Hippocampal formation (tissue), 2 donors: ENCODE results near the gene RBBP8.
"Not testable (repeated sequence)": the region's sequence is repeated elsewhere in the genome, so short reads cannot be mapped to it uniquely, and the experiment has no call there.

Experiments
- DNase-seq, 2 donors: peaks; one replicate each; lab custom pipeline; 2025; lab: John Stamatoyannopoulos, UW

Gene RBBP8

GRCh38 chr18:22933206-22933965 is at the start of gene RBBP8:
TSS of gene RBBP8 (plus strand) at chr18:22933328. CDS start at chr18:22936852, 3,524 bp downstream.
- peak; percentile 70 to 79 for DNase-seq

GRCh38 chr18:22883827-22884226 is 49.3 kb upstream of the RBBP8 start:
- DNase-seq: no peak

GRCh38 chr18:22885694-22886093 is 47.4 kb upstream of the RBBP8 start:
- not testable (repeated sequence) for DNase-seq

GRCh38 chr18:22899421-22899820 is 33.7 kb upstream of the RBBP8 start:
- DNase-seq: no peak

GRCh38 chr18:22900558-22901238 is 32.4 kb upstream of the RBBP8 start:
- peak in 1 of 2 donors; percentile 5 for DNase-seq

GRCh38 chr18:22902093-22902492 is 31.0 kb upstream of the RBBP8 start:
- no peak for DNase-seq

- not testable (repeated sequence) for DNase-seq
These were observed 29.9 kb upstream of the RBBP8 start for GRCh38 chr18:22903248-22903647.

GRCh38 chr18:22912149-22912548 is 21.0 kb upstream of the RBBP8 start:
- DNase-seq: no peak

GRCh38 chr18:22912835-22913234 is 20.3 kb upstream of the RBBP8 start:
- no peak for DNase-seq

- no peak for DNase-seq
These were observed 19.3 kb upstream of the RBBP8 start for GRCh38 chr18:22913861-22914260.

GRCh38 chr18:22914633-22915032 is 18.5 kb upstream of the RBBP8 start:
- no peak for DNase-seq

GRCh38 chr18:22915337-22915736 is 17.8 kb upstream of the RBBP8 start:
- no peak for DNase-seq

- no peak for DNase-seq
These were observed 11.4 kb upstream of the RBBP8 start for GRCh38 chr18:22921772-22922171.

GRCh38 chr18:22924589-22924988 is 8.5 kb upstream of the RBBP8 start:
- no peak for DNase-seq

- no peak for DNase-seq
These were observed 6.7 kb upstream of the RBBP8 start for GRCh38 chr18:22926454-22926853.

GRCh38 chr18:22928339-22928738 is 4.8 kb upstream of the RBBP8 start:
- no peak for DNase-seq

- DNase-seq: peak; percentile 41 to 48
These were observed 2.9 kb upstream of the RBBP8 start for GRCh38 chr18:22930089-22930713.

GRCh38 chr18:22932885-22933205 is 283 bp upstream of the RBBP8 start:
- DNase-seq: no peak

GRCh38 chr18:22933966-22934423 is 867 bp downstream of the RBBP8 start:
- no peak for DNase-seq

GRCh38 chr18:22934789-22935188 is 1.7 kb downstream of the RBBP8 start:
- DNase-seq: no peak

GRCh38 chr18:22935431-22935830 is 2.3 kb downstream of the RBBP8 start:
- no peak for DNase-seq

- no peak for DNase-seq
These were observed 3.4 kb downstream of the RBBP8 start for GRCh38 chr18:22936515-22936914.

GRCh38 chr18:22939649-22940048 is 6.5 kb downstream of the RBBP8 start:
- no peak for DNase-seq
